GM12878 (cell line): ENCODE data around the gene ZNF480. TPM values are rescaled to one million over a fixed set of nuclear protein-coding genes. Genes with fewer than 3 reads are reported as not detected.

ENCODE experiments used
- CBFB ChIP-seq: IDR thresholded peaks from 2 replicates; pipeline ENCODE4 v1.6.1; 2016; ENCODE audit warnings: antibody characterized with exemption, low read depth
- CBX3 ChIP-seq: fragments of 200-600 bp; sonication (generic); IDR thresholded peaks from 2 replicates; pipeline ENCODE4 v1.6.1; 2016; ENCODE audit warnings: low read depth, borderline replicate concordance
- CHD2 ChIP-seq: IDR thresholded peaks from 2 replicates; pipeline ENCODE4 v1.6.1; 2011; ENCODE audit warnings: low read depth, low read length, improper control_type of control experiment, borderline replicate concordance
- CHD4 ChIP-seq: fragments of 200-600 bp; sonication (generic); IDR thresholded peaks from 2 replicates; pipeline ENCODE4 v1.6.1; 2016; ENCODE audit warnings: mild to moderate bottlenecking
- CREM ChIP-seq: IDR thresholded peaks from 2 replicates; pipeline ENCODE4 v1.6.1; 2014; ENCODE audit warnings: antibody characterized with exemption, low read depth
- E2F4 ChIP-seq: IDR thresholded peaks from 2 replicates; pipeline ENCODE4 v1.6.1; 2012; ENCODE audit warnings: low read depth, low read length, improper control_type of control experiment
- ELK1 ChIP-seq: IDR thresholded peaks from 2 replicates; pipeline ENCODE4 v1.6.1; 2012; ENCODE audit warnings: low read depth, low read length, improper control_type of control experiment
- ESRRA ChIP-seq: IDR thresholded peaks from 2 replicates; pipeline ENCODE4 v1.6.1; 2012; ENCODE audit warnings: mild to moderate bottlenecking, low read length, improper control_type of control experiment
- IRF3 ChIP-seq: fragments of 450-650 bp; IDR thresholded peaks from 2 replicates; pipeline ENCODE4 v1.6.1; 2014; ENCODE audit warnings: mild to moderate bottlenecking
- KDM1A ChIP-seq: fragments of 200-600 bp; sonication (generic); IDR thresholded peaks from 2 replicates; pipeline ENCODE4 v1.6.1; 2016; ENCODE audit warnings: borderline replicate concordance
- MAX ChIP-seq: IDR thresholded peaks from 2 replicates; pipeline ENCODE4 v1.6.1; 2012; ENCODE audit warnings: low read depth, low read length, improper control_type of control experiment
- NBN ChIP-seq: fragments of 450-650 bp; IDR thresholded peaks from 2 replicates; pipeline ENCODE4 v1.6.1; 2016
- RUNX3 ChIP-seq: IDR thresholded peaks from 2 replicates; pipeline ENCODE4 v1.6.1; 2012; ENCODE audit warnings: low read length, inconsistent platforms
- SIN3A ChIP-seq: IDR thresholded peaks from 2 replicates; pipeline ENCODE4 v1.6.1; 2012; ENCODE audit warnings: low read depth, low read length, improper control_type of control experiment
- SMAD5 ChIP-seq: IDR thresholded peaks from 2 replicates; pipeline ENCODE4 v1.6.1; 2016; ENCODE audit warnings: antibody characterized with exemption, low read depth
- SMC3 ChIP-seq: IDR thresholded peaks from 2 replicates; pipeline ENCODE4 v1.6.1; 2011; ENCODE audit warnings: low read length, improper control_type of control experiment, borderline replicate concordance
- TAF1 ChIP-seq: IDR thresholded peaks from 2 replicates; pipeline ENCODE4 v1.6.1; 2011; ENCODE audit warnings: mild to moderate bottlenecking, low read depth, low read length, borderline replicate concordance
- TBL1XR1 ChIP-seq: IDR thresholded peaks from 2 replicates; pipeline ENCODE4 v1.6.1; 2012; ENCODE audit warnings: low read depth, low read length, improper control_type of control experiment
- WRNIP1 ChIP-seq: IDR thresholded peaks from 2 replicates; pipeline ENCODE4 v1.6.1; 2011; ENCODE audit warnings: low read depth, low read length, improper control_type of control experiment, borderline replicate concordance
- ZNF207 ChIP-seq: fragments of 450-650 bp; IDR thresholded peaks from 2 replicates; pipeline ENCODE4 v1.6.1; 2014; ENCODE audit warnings: antibody characterized with exemption, mild to moderate bottlenecking, borderline replicate concordance
- ZZZ3 ChIP-seq: IDR thresholded peaks from 2 replicates; pipeline ENCODE4 v1.6.1; 2011; ENCODE audit warnings: low read depth; ENCODE audit not compliant: control insufficient read depth, insufficient read length
- polyA plus RNA-seq, 11 experiments: library from polyadenylated mRNA; depleted of rRNA in 4 of 11; unstranded in 6 of 11; stranded (reverse) in 5 of 11; fragments of >200 nt; fragmentation: Nextera tagmentation in 4 of 11; fragmentation: Illumina TruSeq in 1 of 11; extraction: Ambion mirVana in 4 of 11; extraction: Trizol in 1 of 11; gene quantifications; 1 replicate in 1 of 11; 2 replicates in 10 of 11; pipeline versions ENCODE4 v1.2.1 to v1.2.3, GENCODE V29; 2011 to 2016; ENCODE audit warnings: inconsistent platforms in 2 of 11, missing spikeins in 2 of 11, low read depth in 1 of 11
- total RNA-seq, 4 experiments: library from RNA; depleted of rRNA in 3 of 4; stranded (reverse); fragments of >200 nt in 3 of 4; fragmentation: Illumina TruSeq in 1 of 4; extraction: Trizol in 1 of 4; gene quantifications; 2 replicates each; pipeline versions ENCODE4 v1.2.1 to v1.2.3, GENCODE V29; 2013 to 2021
- TF ChIP-seq, protein P1 (sequence below): fragments of 450-650 bp; IDR thresholded peaks from 2 replicates; pipeline ENCODE4 v1.6.1; 2017; ENCODE audit warnings: low read depth, mild to moderate bottlenecking, moderate library complexity
- TF ChIP-seq, protein P2 (sequence below), 3 experiments: IDR thresholded peaks in 2 of 3; conservative IDR thresholded peaks in 1 of 3; 2 replicates each; pipeline ENCODE4 v1.5.1; 2011; ENCODE audit warnings: low read depth in 3 of 3, low read length in 3 of 3, mild to moderate bottlenecking in 3 of 3, control low read depth in 2 of 3, moderate library complexity in 2 of 3, inconsistent platforms in 1 of 3, mixed read lengths in 1 of 3; ENCODE audit not compliant: control insufficient read depth in 2 of 3, insufficient read depth in 1 of 3; ENCODE audit errors: extremely low read depth in 1 of 3

ZNF480 gene
- total and polyA plus RNA-seq, 10 of the 15 experiments (the other 5 are each of a cell fraction or from before 2014, with no cell fraction given), result 6.6 to 26.5 (median 16.8) TPM

- TF ChIP-seq, protein P1, sequence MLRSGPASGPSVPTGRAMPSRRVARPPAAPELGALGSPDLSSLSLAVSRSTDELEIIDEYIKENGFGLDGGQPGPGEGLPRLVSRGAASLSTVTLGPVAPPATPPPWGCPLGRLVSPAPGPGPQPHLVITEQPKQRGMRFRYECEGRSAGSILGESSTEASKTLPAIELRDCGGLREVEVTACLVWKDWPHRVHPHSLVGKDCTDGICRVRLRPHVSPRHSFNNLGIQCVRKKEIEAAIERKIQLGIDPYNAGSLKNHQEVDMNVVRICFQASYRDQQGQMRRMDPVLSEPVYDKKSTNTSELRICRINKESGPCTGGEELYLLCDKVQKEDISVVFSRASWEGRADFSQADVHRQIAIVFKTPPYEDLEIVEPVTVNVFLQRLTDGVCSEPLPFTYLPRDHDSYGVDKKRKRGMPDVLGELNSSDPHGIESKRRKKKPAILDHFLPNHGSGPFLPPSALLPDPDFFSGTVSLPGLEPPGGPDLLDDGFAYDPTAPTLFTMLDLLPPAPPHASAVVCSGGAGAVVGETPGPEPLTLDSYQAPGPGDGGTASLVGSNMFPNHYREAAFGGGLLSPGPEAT, result 0 out of 2 replicates have a peak, but pooled peaks have one; percentile 13
- TF ChIP-seq TBL1XR1, result no peak
- no peak for TF ChIP-seq CBX3
- TF ChIP-seq CBFB, result no peak
- peak; percentile 70 for TF ChIP-seq ELK1
- peak; percentile 68; the same call in 1 of the 2 replicates for TF ChIP-seq MAX
- TF ChIP-seq ZNF207, result peak; percentile 46; the same call in 1 of the 2 replicates
- TF ChIP-seq, protein P2, sequence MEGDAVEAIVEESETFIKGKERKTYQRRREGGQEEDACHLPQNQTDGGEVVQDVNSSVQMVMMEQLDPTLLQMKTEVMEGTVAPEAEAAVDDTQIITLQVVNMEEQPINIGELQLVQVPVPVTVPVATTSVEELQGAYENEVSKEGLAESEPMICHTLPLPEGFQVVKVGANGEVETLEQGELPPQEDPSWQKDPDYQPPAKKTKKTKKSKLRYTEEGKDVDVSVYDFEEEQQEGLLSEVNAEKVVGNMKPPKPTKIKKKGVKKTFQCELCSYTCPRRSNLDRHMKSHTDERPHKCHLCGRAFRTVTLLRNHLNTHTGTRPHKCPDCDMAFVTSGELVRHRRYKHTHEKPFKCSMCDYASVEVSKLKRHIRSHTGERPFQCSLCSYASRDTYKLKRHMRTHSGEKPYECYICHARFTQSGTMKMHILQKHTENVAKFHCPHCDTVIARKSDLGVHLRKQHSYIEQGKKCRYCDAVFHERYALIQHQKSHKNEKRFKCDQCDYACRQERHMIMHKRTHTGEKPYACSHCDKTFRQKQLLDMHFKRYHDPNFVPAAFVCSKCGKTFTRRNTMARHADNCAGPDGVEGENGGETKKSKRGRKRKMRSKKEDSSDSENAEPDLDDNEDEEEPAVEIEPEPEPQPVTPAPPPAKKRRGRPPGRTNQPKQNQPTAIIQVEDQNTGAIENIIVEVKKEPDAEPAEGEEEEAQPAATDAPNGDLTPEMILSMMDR (IDR thresholded peaks at IDR 0.05 in 2 of 3, conservative IDR thresholded peaks at IDR 0.05 in 1 of 3; ENCODE audit: control insufficient read depth in 2 of 3, extremely low read depth in 1 of 3, insufficient read depth in 1 of 3, low read depth in 3 of 3, low read length in 3 of 3), result no peak
- TF ChIP-seq ZZZ3, result no peak
- peak; percentile 70; the same call in 1 of the 2 replicates for TF ChIP-seq SMAD5
- TF ChIP-seq SIN3A, result peak; percentile 93
- no peak; the same call in 1 of the 2 replicates for TF ChIP-seq WRNIP1
- no peak for TF ChIP-seq KDM1A
- peak; percentile 67 for TF ChIP-seq CREM
- TF ChIP-seq E2F4, result peak; percentile 71; the same call in 1 of the 2 replicates
- peak; percentile 88 for TF ChIP-seq TAF1
- peak; percentile 16 for TF ChIP-seq RUNX3
- TF ChIP-seq CHD4, result no peak
- TF ChIP-seq NBN, result peak; percentile 69; the same call in 1 of the 2 replicates
- 0 out of 2 replicates have a peak, but pooled peaks have one; percentile 6 for TF ChIP-seq IRF3
- no peak for TF ChIP-seq ESRRA
- no peak for TF ChIP-seq SMC3
- TF ChIP-seq CHD2, result peak; percentile 33; the same call in 1 of the 2 replicates
These were observed 27.4 kb upstream of the ZNF480 start, which contains the start of gene ZNF766 (continued) for GRCh38 chr19:52269338-52270261.
